Measurements from ENCODE around the gene LYZL1. TPM values are rescaled to one million over a fixed set of nuclear protein-coding genes. Genes with fewer than 3 reads are reported as not detected.

Gene LYZL1
- total RNA-seq, 1 donor from 2014 or later, result not detected

- TF ChIP-seq POLR2AphosphoS5 (IDR thresholded peaks at IDR 0.05; ENCODE audit: insufficient read depth in 1 of 2, low read depth in 1 of 2), result no peak
- no peak for TF ChIP-seq CTCF (IDR thresholded peaks at IDR 0.05)
- TF ChIP-seq POLR2A (IDR thresholded peaks at IDR 0.05), result no peak
- intact Hi-C loops (cut with DNase I), result no loop called here
- H3K27me3 ChIP-seq, result no peaks in the 10 kb centered on the region
- no peaks in the 10 kb centered on the region for H3K9me3 ChIP-seq
- H3K27ac ChIP-seq, result no peak overlapping the region
- no peaks in the 10 kb centered on the region for H3K4me1 ChIP-seq
- H3K36me3 ChIP-seq, result no peaks in the 10 kb centered on the region
- no peak overlapping the region for H3K4me3 ChIP-seq
- no peak for DNase-seq (ENCODE audit: extremely low spot score in 2 of 2)
Observed at GRCh38 chr10:29266641-29267040, 22.2 kb upstream of the LYZL1 start.

DNA sequence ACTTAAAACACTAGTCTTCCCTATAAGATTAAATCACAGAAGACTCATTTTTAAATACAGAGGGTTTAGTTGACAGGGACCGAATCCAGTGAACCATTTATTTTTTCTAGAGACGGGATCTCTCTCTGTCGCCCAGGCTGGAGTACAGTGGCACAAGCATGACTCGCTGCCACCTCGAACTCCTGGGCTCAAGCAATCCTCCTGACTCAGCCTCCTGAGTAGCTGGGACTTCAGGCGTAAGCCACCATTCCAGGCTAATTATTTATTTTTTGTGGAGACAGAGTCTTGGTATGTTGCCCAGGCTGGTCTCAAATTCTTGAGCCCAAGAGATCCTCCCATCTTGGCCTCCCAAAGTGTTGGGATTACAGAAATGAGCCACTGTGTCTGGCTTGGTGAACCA is 20.9 kb upstream of the LYZL1 start:
- intact Hi-C loops (cut with DNase I), result no loop called here

GRCh38 chr10:29269486-29269885 is 19.4 kb upstream of the LYZL1 start:
- H3K4me1 ChIP-seq, result no peaks in the 10 kb centered on the region
- no peaks in the 10 kb centered on the region for H3K36me3 ChIP-seq
- no peaks in the 10 kb centered on the region for H3K9me3 ChIP-seq
- intact Hi-C loops (cut with DNase I), result no loop called here
- DNase-seq (ENCODE audit: extremely low spot score in 2 of 2), result no peak
- no peak overlapping the region for H3K27ac ChIP-seq
- H3K4me3 ChIP-seq, result no peak overlapping the region
- H3K27me3 ChIP-seq, result no peaks in the 10 kb centered on the region
- TF ChIP-seq POLR2A (IDR thresholded peaks at IDR 0.05) (no peak), CTCF (IDR thresholded peaks at IDR 0.05) (no peak), POLR2AphosphoS5 (IDR thresholded peaks at IDR 0.05; ENCODE audit: insufficient read depth in 1 of 2, low read depth in 1 of 2) (no peak)

More for the DNA sequence above, 20.9 kb upstream of the LYZL1 start:
- no peaks in the 10 kb centered on the region for H3K27me3 ChIP-seq
- no peak for DNase-seq (ENCODE audit: extremely low spot score in 2 of 2)
- no peak overlapping the region for H3K4me3 ChIP-seq
- H3K27ac ChIP-seq, result no peak overlapping the region
- TF ChIP-seq POLR2AphosphoS5 (IDR thresholded peaks at IDR 0.05; ENCODE audit: insufficient read depth in 1 of 2, low read depth in 1 of 2) (no peak), CTCF (IDR thresholded peaks at IDR 0.05) (no peak), POLR2A (IDR thresholded peaks at IDR 0.05) (no peak)
- no peaks in the 10 kb centered on the region for H3K36me3 ChIP-seq
- H3K9me3 ChIP-seq, result no peaks in the 10 kb centered on the region
- H3K4me1 ChIP-seq, result no peaks in the 10 kb centered on the region

- no peaks in the 10 kb centered on the region for H3K9me3 ChIP-seq
- no peaks in the 10 kb centered on the region for H3K4me1 ChIP-seq
- no peak overlapping the region for H3K27ac ChIP-seq
- TF ChIP-seq POLR2AphosphoS5 (IDR thresholded peaks at IDR 0.05; ENCODE audit: insufficient read depth in 1 of 2, low read depth in 1 of 2) (no peak), POLR2A (IDR thresholded peaks at IDR 0.05) (no peak), CTCF (IDR thresholded peaks at IDR 0.05) (no peak)
- H3K4me3 ChIP-seq, result no peak overlapping the region
- intact Hi-C loops (cut with DNase I), result no loop called here
- H3K27me3 ChIP-seq, result no peaks in the 10 kb centered on the region
- no peaks in the 10 kb centered on the region for H3K36me3 ChIP-seq
- DNase-seq (ENCODE audit: extremely low spot score in 2 of 2), result no peak
Observed at GRCh38 chr10:29270883-29271282, 18.0 kb upstream of the LYZL1 start.

- H3K9me3 ChIP-seq, result no peaks in the 10 kb centered on the region
- no peak overlapping the region for H3K4me3 ChIP-seq
- no peak for DNase-seq (ENCODE audit: extremely low spot score in 2 of 2)
- intact Hi-C loops (cut with DNase I), result no loop called here
- no peak overlapping the region for H3K27ac ChIP-seq
- no peak for TF ChIP-seq POLR2A (IDR thresholded peaks at IDR 0.05)
- no peak for TF ChIP-seq CTCF (IDR thresholded peaks at IDR 0.05)
- TF ChIP-seq POLR2AphosphoS5 (IDR thresholded peaks at IDR 0.05; ENCODE audit: insufficient read depth in 1 of 2, low read depth in 1 of 2), result no peak
- no peaks in the 10 kb centered on the region for H3K4me1 ChIP-seq
- no peaks in the 10 kb centered on the region for H3K27me3 ChIP-seq
- H3K36me3 ChIP-seq, result no peaks in the 10 kb centered on the region
Observed at GRCh38 chr10:29271877-29272276, 17.0 kb upstream of the LYZL1 start.
